Uterus (tissue), 2 donors: ENCODE results near the gene GM2A.

Source experiments
- CTCF ChIP-seq, 4 experiments: fragments of 200-600 bp in 2 of 4; fragments of 450-650 bp in 2 of 4; sonication (generic) in 2 of 4; IDR thresholded peaks; one replicate each; pipeline ENCODE4 v1.5.1; 2016 to 2019; ENCODE audit warnings: antibody characterized with exemption in 4 of 4, mild to moderate bottlenecking in 2 of 4, moderate library complexity in 1 of 4
- POLR2A ChIP-seq, 2 donors: fragments of 450-650 bp; IDR thresholded peaks; one replicate each; pipeline ENCODE4 v1.6.1; 2016; ENCODE audit warnings: antibody characterized with exemption in 2 of 2, mild to moderate bottlenecking in 1 of 2, moderate library complexity in 1 of 2

GRCh38 chr5:151275803-151276202 is 22.8 kb downstream of the GM2A start:
- TF ChIP-seq CTCF (IDR thresholded peaks at IDR 0.05) (no peak), POLR2A (IDR thresholded peaks at IDR 0.05) (no peak)
